GM18868 (cell line): ENCODE measurements around the gene TTC5.
"Not testable (repeated sequence)": the region's sequence is repeated elsewhere in the genome, so short reads cannot be mapped to it uniquely, and the experiment has no call there.

Experiments used
- ATAC-seq: cut with Tn5 transposase; IDR thresholded peaks from one replicate; pipeline ENCODE4 v1.9.1; 2021; ENCODE audit warnings: mild to moderate bottlenecking, moderate library complexity; ENCODE audit not compliant: unreplicated experiment

Gene TTC5

DNA sequence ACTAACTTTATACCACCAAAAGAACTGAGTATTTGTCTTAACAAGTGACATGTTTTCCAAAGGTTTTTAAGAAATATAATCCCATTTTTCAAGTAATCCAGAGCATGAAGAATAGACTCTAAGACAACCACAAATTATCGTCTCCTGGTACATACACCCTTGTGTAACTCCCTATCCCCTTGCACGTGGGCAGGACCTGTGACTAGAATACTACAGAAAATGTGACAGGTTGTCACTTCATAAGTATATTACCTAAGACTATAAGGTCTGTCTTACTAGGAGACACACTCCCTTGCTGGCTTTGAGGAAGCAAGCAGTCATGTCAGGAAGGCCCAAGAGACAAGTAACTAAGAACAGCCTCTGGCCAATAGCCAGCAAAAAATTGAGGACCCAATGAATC lies 8.3 kb upstream of the TTC5 start:
- no peak for ATAC-seq

DNA sequence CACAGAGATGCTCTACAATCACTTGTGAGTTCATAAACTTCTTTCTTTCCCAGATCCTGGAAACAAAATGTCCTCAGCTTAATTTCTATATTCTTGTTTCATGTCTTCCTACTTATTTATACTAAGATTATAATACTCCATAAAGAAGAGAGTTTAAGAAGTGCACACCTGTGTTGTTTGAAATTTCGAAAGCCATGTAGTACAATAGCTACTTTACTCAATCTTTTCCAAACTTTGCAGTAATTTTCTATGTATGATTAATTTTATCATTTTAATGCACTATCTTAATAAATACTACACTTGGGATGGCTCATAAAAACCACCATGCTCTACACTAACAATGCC lies 300 bp upstream of the TTC5 start:
- no peak for ATAC-seq

GRCh38 chr14:20302042-20302755 lies 3.6 kb downstream of the TTC5 start:
- no peak for ATAC-seq

- peak; percentile 98 for ATAC-seq
Observed at GRCh38 chr14:20295067-20295466, 10.7 kb downstream of the TTC5 start.

DNA sequence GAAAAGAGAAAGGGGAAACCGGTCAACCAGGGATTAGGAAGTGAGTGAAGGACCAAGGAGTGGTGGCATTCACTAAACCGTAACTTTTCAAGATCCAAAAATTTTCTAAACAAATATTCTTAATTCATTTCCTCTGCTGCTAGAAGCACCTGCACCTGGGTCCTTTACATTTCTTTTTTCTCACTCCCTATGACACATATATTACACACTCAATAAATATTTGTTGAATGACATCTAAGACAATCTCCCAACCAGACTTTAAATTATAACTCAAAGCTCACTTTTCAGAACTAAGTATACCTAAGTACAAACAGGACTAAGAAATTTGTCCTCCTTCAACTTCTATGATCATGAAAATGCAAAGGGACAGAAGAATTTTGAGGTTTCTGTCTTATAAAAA lies 11.1 kb downstream of the TTC5 start:
- no peak for ATAC-seq

- ATAC-seq = not testable (repeated sequence)
Observed at GRCh38 chr14:20281998-20282397, 23.8 kb downstream of the TTC5 start.

DNA sequence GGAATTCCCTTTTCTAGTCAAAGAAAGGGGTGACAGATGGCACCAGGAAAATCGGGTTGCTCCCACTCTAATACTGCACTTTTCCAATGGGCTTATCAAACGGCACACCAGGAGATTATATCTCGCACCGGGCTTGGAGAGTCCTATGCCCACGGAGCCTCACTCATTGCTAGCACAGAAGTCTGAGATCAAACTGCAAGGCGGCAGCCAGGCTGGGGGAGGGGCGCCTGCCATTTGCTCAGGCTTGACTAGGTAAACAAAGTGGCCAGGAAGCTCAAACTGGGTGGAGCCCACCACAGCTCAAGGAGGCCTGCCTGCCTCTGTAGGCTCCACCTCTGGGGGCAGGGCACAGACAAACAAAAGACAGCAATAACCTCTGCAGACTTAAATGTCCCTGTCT lies 25.5 kb downstream of the TTC5 start:
- not testable (repeated sequence) for ATAC-seq

GRCh38 chr14:20278414-20278813 lies 27.3 kb downstream of the TTC5 start:
- no peak for ATAC-seq

- no peak for ATAC-seq
Observed at GRCh38 chr14:20277409-20277808, 28.3 kb downstream of the TTC5 start.

DNA sequence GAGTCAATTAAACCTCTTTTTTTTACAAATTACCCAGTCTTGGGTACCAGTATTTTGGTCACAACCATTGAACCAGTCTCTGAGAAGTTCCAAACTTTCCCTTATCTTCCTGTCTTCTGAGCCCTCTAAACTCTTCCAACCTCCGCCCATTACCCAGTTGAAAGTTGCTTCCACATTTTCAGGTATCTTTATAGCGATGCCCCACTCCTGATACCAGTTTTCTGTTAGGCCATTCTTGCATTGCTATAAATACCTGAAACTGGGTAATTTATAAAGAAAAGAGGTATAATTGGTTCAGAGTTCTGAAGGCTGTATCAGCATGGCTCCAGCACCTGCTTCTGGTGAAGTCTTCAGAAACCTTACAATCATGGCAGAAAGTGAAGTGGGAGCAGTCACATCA lies 31.7 kb downstream of the TTC5 start:
- no peak for ATAC-seq

DNA sequence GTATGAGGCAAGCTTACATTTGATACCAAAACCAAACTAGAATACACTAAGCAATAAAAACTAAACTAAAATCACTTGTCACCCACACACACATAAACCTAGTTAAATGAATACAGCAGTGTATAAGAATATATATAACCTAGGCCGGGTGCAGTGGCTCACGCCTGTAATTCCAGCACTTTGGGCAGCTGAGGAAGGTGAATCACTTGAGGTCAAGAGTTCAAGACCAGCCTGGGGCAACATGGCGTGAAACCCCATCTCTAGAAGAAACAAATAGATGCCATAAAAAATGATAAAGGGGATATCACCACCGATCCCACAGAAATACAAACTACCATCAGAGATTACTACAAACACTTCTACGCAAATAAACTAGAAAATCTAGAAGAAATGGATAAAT lies 41.4 kb downstream of the TTC5 start:
- not testable (repeated sequence) for ATAC-seq

GRCh38 chr14:20262642-20263128 lies 43.1 kb downstream of the TTC5 start:
- ATAC-seq = peak; percentile 88

- ATAC-seq = no peak
Observed at GRCh38 chr14:20247646-20248246, 58.0 kb downstream of the TTC5 start.
